ENCODE results near the gene FAM135A. TPM values are rescaled to one million over a fixed set of nuclear protein-coding genes. Genes with fewer than 3 reads are reported as not detected.

FAM135A gene
- total and polyA plus RNA-seq, 4 donors, result 6.9 to 25.7 (median 16.1) TPM

DNA sequence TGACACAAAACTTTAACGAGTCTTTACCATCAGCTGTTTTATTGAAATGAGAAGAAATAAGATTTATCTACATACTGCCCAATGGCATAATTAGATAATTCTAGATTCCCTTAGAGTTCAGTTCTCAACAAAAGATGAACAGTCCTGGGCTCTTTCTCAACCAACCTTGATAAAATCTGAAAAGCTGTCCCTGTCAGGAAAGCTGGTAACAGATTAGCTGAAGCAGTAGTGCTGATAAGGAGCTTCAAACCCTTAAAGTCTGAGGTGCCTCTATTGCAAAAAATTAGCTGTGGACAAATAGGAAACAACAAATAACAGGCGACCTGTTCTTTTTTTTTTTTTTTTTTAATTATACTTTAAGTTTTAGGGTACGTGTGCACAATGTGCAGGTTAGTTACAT is 35.9 kb upstream of the FAM135A start:
- no peak overlapping the region for H3K4me3 ChIP-seq (ENCODE audit: low read length in 2 of 2)
- no peaks in the 10 kb centered on the region for H3K4me1 ChIP-seq (ENCODE audit: control insufficient read depth in 1 of 2, insufficient read depth in 2 of 2, low read length in 2 of 2)
- WGBS, 2 donors, result 65 to 66% methylated on average over 2 to 3 of the region's 3 CpGs
- H3K27me3 ChIP-seq (ENCODE audit: control insufficient read depth in 1 of 2, insufficient read depth in 2 of 2, low read length in 1 of 2), result no peaks in the 10 kb centered on the region
- H3K27ac ChIP-seq (ENCODE audit: low read depth in 1 of 2, low read length in 2 of 2), result no peak overlapping the region
- DNase-seq (no peak), ATAC-seq (ENCODE audit: low FRiP score) (no peak)
- H3K36me3 ChIP-seq (ENCODE audit: control insufficient read depth in 1 of 2, insufficient read depth in 2 of 2, low read length in 1 of 2), result no peaks in the 10 kb centered on the region
- intact Hi-C loops (cut with DNase I), result no loop called here
- H3K9me3 ChIP-seq (ENCODE audit: control insufficient read depth, low read length), result no peaks in the 10 kb centered on the region

DNA sequence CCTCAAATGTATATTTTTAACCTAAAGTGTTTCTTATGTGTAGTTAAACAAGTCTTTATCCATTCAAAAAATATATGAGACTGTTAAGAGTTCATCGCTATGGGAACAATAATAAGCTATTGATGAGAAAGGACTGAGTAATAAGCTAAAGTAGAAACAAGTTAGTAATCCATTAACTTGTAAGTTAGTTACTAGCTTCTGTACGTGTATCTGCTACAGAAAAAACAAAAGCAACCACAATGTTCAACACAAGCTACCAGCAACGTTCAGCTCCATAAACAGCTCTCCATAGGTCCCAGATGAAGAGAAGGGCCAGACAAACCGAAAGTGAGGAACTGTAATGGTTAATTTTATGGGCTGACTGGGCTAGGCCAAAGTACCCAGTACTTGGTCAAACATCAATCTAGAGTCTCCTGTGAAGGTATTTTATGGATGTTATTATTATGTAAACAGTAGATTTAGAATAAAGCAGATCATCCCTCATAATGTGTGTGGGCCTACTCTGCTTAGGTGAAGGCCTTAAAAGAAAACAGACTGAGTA is 33.8 kb upstream of the FAM135A start:
- Histone ChIP-seq H3K4me3 (ENCODE audit: low read length in 2 of 2) (no peak overlapping the region), H3K27me3 (ENCODE audit: control insufficient read depth in 1 of 2, insufficient read depth in 2 of 2, low read length in 1 of 2) (no peaks in the 10 kb centered on the region), H3K4me1 (ENCODE audit: control insufficient read depth in 1 of 2, insufficient read depth in 2 of 2, low read length in 2 of 2) (no peaks in the 10 kb centered on the region), H3K27ac (ENCODE audit: low read depth in 1 of 2, low read length in 2 of 2) (no peak overlapping the region), H3K36me3 (ENCODE audit: control insufficient read depth in 1 of 2, insufficient read depth in 2 of 2, low read length in 1 of 2) (no peaks in the 10 kb centered on the region), H3K9me3 (ENCODE audit: control insufficient read depth, low read length) (no peaks in the 10 kb centered on the region)
- DNase-seq (no peak), ATAC-seq (ENCODE audit: low FRiP score) (no peak)
- WGBS, 2 donors, result 78 to 81% methylated on average over 4 of the region's 4 CpGs
- intact Hi-C loops (cut with DNase I), result no loop called here

DNA sequence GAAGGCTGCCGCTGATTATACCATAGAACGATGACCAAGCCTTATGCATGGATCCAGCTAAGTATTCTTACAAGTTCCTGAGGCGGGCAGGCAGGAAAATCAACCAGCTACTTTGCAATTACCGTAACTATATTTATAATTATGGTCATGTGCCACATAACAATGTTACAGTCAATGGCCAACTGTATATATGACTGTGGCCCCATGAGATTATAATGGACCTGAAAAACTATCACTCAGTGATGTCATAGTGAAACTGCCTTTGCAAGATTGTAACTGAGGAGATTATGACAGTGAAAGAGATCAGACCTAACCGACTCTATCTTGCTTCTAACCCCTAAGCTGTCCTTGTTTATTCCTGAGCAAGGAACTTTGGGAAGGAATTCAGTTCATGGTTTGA is 33.1 kb upstream of the FAM135A start:
- no peak for ATAC-seq (ENCODE audit: low FRiP score)
- WGBS, 2 donors, result 92 to 96% methylated on average over 5 of the region's 5 CpGs
- no peaks in the 10 kb centered on the region for H3K4me1 ChIP-seq (ENCODE audit: control insufficient read depth in 1 of 2, insufficient read depth in 2 of 2, low read length in 2 of 2)
- no peak for DNase-seq
- no peak overlapping the region for H3K4me3 ChIP-seq (ENCODE audit: low read length in 2 of 2)
- no peaks in the 10 kb centered on the region for H3K36me3 ChIP-seq (ENCODE audit: control insufficient read depth in 1 of 2, insufficient read depth in 2 of 2, low read length in 1 of 2)
- no peak overlapping the region for H3K27ac ChIP-seq (ENCODE audit: low read depth in 1 of 2, low read length in 2 of 2)
- H3K9me3 ChIP-seq (ENCODE audit: control insufficient read depth, low read length), result no peaks in the 10 kb centered on the region
- intact Hi-C loops (cut with DNase I), result no loop called here
- H3K27me3 ChIP-seq (ENCODE audit: control insufficient read depth in 1 of 2, insufficient read depth in 2 of 2, low read length in 1 of 2), result no peaks in the 10 kb centered on the region

DNA sequence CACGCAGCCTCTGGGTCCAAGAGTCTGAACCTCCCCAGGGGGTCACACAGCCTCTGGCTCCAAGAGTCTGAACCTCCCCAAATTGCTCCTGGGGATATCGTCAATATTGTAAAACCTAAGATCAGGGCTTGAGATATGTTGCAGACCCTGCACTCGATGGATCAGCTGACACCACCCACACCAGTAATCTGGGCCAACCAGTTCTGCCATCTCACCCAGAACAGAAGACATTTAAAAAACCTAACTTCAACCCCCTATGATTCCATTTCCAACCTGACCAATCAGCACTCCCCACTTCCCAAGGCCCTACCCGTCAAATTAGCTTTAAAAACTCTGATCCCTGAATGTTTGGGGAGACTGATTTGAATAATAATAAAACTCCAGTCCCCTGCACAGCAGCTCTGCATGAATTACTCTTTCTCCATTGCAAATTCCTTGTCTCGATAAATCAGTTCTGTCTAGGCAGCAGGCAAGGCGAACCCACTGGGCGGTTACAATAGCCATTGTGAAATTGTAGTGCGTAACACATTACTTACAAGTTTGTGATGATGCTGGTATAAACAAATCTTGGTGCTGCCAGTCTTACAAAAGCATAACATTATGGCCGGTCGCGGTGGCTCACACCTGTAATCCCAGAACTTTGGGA is 32.4 kb upstream of the FAM135A start:
- Histone ChIP-seq H3K4me3 (ENCODE audit: low read length in 2 of 2) (no peak overlapping the region), H3K27me3 (ENCODE audit: control insufficient read depth in 1 of 2, insufficient read depth in 2 of 2, low read length in 1 of 2) (no peaks in the 10 kb centered on the region), H3K36me3 (ENCODE audit: control insufficient read depth in 1 of 2, insufficient read depth in 2 of 2, low read length in 1 of 2) (no peaks in the 10 kb centered on the region), H3K4me1 (ENCODE audit: control insufficient read depth in 1 of 2, insufficient read depth in 2 of 2, low read length in 2 of 2) (no peaks in the 10 kb centered on the region), H3K27ac (ENCODE audit: low read depth in 1 of 2, low read length in 2 of 2) (no peak overlapping the region), H3K9me3 (ENCODE audit: control insufficient read depth, low read length) (no peaks in the 10 kb centered on the region)
- no peak for ATAC-seq (ENCODE audit: low FRiP score)
- 92% methylated on average over 11 of the region's 11 CpGs for WGBS, 2 donors
- intact Hi-C loops (cut with DNase I), result no loop called here
- no peak for DNase-seq

DNA sequence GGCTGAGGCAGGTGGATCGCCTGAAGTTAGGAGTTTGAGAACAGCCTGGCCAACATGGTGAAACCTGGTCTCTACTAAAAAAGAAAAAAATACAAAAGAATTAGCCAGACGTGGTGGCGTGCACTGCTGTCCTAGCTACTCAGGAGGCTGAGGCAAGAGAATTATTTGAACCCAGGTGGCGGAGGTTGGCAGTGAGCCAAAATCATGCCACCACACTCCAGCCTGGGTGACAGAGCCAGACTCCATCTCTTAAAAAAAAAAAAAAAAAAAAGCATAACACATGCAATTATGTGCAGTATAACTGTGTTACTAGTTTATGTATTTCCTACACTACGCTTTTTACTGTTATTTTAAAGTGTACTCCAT is 31.9 kb upstream of the FAM135A start:
- H3K4me3 ChIP-seq (ENCODE audit: low read length in 2 of 2), result no peak overlapping the region
- H3K27me3 ChIP-seq (ENCODE audit: control insufficient read depth in 1 of 2, insufficient read depth in 2 of 2, low read length in 1 of 2), result no peaks in the 10 kb centered on the region
- DNase-seq (no peak), ATAC-seq (ENCODE audit: low FRiP score) (no peak)
- intact Hi-C loops (cut with DNase I), result no loop called here
- no peaks in the 10 kb centered on the region for H3K4me1 ChIP-seq (ENCODE audit: control insufficient read depth in 1 of 2, insufficient read depth in 2 of 2, low read length in 2 of 2)
- 80 to 81% methylated on average over 5 of the region's 5 CpGs for WGBS, 2 donors
- H3K36me3 ChIP-seq (ENCODE audit: control insufficient read depth in 1 of 2, insufficient read depth in 2 of 2, low read length in 1 of 2), result no peaks in the 10 kb centered on the region
- H3K9me3 ChIP-seq (ENCODE audit: control insufficient read depth, low read length), result no peaks in the 10 kb centered on the region
- H3K27ac ChIP-seq (ENCODE audit: low read depth in 1 of 2, low read length in 2 of 2), result no peak overlapping the region

DNA sequence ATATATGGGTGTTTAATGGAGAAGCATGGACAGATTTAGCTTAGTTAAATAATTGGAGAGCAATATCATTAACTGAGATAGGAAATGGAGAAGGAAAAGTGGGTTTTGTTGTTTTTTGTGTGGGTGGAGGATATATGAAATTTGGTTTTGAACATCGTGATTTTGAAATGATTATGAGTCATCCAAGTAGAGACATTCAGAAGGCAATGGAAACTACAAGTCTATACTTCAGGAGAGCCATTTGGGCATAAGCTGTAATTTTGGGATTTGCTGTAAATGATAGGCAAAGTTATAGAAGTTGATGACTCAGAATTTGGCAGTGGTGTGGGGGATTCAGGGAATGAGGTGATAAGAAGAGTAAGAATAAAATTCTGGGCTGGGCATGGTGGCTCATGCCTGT is 27.4 kb upstream of the FAM135A start:
- DNase-seq, result no peak
- Histone ChIP-seq H3K9me3 (ENCODE audit: control insufficient read depth, low read length) (no peaks in the 10 kb centered on the region), H3K27me3 (ENCODE audit: control insufficient read depth in 1 of 2, insufficient read depth in 2 of 2, low read length in 1 of 2) (peaks cover 0 to 2% of the 10 kb centered on the region in 2 donors), H3K36me3 (ENCODE audit: control insufficient read depth in 1 of 2, insufficient read depth in 2 of 2, low read length in 1 of 2) (no peaks in the 10 kb centered on the region), H3K27ac (ENCODE audit: low read depth in 1 of 2, low read length in 2 of 2) (no peak overlapping the region), H3K4me1 (ENCODE audit: control insufficient read depth in 1 of 2, insufficient read depth in 2 of 2, low read length in 2 of 2) (no peaks in the 10 kb centered on the region), H3K4me3 (ENCODE audit: low read length in 2 of 2) (no peak overlapping the region)
- WGBS, 2 donors, result 66 to 70% methylated on average over 1 of the region's 1 CpG
- intact Hi-C loops (cut with DNase I), result no loop called here
- ATAC-seq (ENCODE audit: low FRiP score), result no peak

DNA sequence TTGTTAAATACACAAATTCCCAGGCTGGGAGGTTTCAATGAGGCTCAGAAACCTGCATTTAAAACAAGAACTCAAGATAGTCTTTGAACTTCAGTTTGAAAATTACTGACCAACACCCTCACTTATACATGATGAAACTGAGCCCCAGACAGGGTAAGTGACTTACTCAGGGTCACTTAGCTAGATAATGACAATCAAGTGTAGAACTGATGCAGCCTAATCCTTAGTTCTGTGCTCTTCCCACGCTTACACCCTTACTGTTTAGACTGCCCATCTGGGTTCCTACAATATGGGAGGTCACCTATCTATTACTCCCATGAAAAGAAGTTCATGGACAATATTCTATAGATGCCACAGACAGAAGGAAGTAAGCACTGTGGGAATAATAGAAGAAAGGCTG is 24.5 kb upstream of the FAM135A start:
- Histone ChIP-seq H3K4me1 (ENCODE audit: control insufficient read depth in 1 of 2, insufficient read depth in 2 of 2, low read length in 2 of 2) (no peaks in the 10 kb centered on the region), H3K36me3 (ENCODE audit: control insufficient read depth in 1 of 2, insufficient read depth in 2 of 2, low read length in 1 of 2) (no peaks in the 10 kb centered on the region), H3K4me3 (ENCODE audit: low read length in 2 of 2) (no peak overlapping the region), H3K27ac (ENCODE audit: low read depth in 1 of 2, low read length in 2 of 2) (no peak overlapping the region), H3K27me3 (ENCODE audit: control insufficient read depth in 1 of 2, insufficient read depth in 2 of 2, low read length in 1 of 2) (peaks cover 0 to 5% of the 10 kb centered on the region in 2 donors), H3K9me3 (ENCODE audit: control insufficient read depth, low read length) (no peaks in the 10 kb centered on the region)
- ATAC-seq (ENCODE audit: low FRiP score) (no peak), DNase-seq (no peak)
- 50 to 55% methylated on average over 1 of the region's 1 CpG for WGBS, 2 donors
- intact Hi-C loops (cut with DNase I), result no loop called here

DNA sequence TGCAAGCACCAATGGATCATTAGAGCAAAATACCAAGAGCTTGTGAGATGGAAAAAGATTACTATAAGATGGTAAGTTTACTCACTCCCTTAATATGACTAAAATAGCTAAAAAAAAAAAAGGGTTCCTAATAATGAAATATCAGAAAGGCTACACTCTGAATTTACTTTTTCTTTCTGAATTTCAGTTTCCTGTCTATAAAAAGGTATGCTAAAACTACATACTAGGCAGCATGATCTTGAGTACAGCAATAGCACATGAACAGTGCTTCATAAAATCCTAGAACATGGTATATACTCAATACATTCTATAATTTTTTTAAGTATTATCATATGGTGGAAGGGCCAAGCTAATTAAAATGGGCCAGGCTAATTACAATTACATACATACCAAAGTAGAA is 24.0 kb upstream of the FAM135A start:
- intact Hi-C loops (cut with DNase I), result no loop called here
- ATAC-seq (ENCODE audit: low FRiP score) (no peak), DNase-seq (no peak)
- Histone ChIP-seq H3K36me3 (ENCODE audit: control insufficient read depth in 1 of 2, insufficient read depth in 2 of 2, low read length in 1 of 2) (no peaks in the 10 kb centered on the region), H3K4me3 (ENCODE audit: low read length in 2 of 2) (no peak overlapping the region), H3K4me1 (ENCODE audit: control insufficient read depth in 1 of 2, insufficient read depth in 2 of 2, low read length in 2 of 2) (no peaks in the 10 kb centered on the region), H3K27ac (ENCODE audit: low read depth in 1 of 2, low read length in 2 of 2) (no peak overlapping the region), H3K27me3 (ENCODE audit: control insufficient read depth in 1 of 2, insufficient read depth in 2 of 2, low read length in 1 of 2) (peaks cover 0 to 7% of the 10 kb centered on the region in 2 donors), H3K9me3 (ENCODE audit: control insufficient read depth, low read length) (no peaks in the 10 kb centered on the region)

DNA sequence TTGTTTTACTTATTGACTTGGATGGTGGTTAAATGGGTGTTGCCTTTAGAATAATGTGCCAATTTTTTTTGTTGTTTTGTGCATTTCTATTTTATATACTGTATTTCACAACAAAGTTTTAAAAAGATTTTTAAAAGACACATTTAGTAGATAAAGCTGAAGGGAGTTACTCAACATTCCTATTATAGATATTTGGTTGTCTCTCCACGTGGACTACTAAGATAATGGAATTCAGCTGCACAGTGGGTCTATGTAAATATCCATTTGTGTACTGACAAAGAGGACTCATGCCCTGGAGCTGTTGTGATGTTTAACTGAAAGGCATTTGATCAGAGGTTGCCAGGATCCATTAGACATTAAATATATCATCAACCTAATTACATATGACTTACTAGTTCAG is 23.2 kb upstream of the FAM135A start:
- no peak overlapping the region for H3K27ac ChIP-seq (ENCODE audit: low read depth in 1 of 2, low read length in 2 of 2)
- no peaks in the 10 kb centered on the region for H3K36me3 ChIP-seq (ENCODE audit: control insufficient read depth in 1 of 2, insufficient read depth in 2 of 2, low read length in 1 of 2)
- peaks cover 0 to 7% of the 10 kb centered on the region in 2 donors for H3K27me3 ChIP-seq (ENCODE audit: control insufficient read depth in 1 of 2, insufficient read depth in 2 of 2, low read length in 1 of 2)
- no peak overlapping the region for H3K4me3 ChIP-seq (ENCODE audit: low read length in 2 of 2)
- ATAC-seq (ENCODE audit: low FRiP score) (no peak), DNase-seq (no peak)
- intact Hi-C loops (cut with DNase I), result no loop called here
- 15 to 18% methylated on average over 1 of the region's 1 CpG for WGBS, 2 donors
- H3K4me1 ChIP-seq (ENCODE audit: control insufficient read depth in 1 of 2, insufficient read depth in 2 of 2, low read length in 2 of 2), result no peaks in the 10 kb centered on the region
- no peaks in the 10 kb centered on the region for H3K9me3 ChIP-seq (ENCODE audit: control insufficient read depth, low read length)
